Measurements from ENCODE around the gene TKTL1. TPM values are rescaled to one million over a fixed set of nuclear protein-coding genes. Genes with fewer than 3 reads are reported as not detected.

Gene TKTL1
- total RNA-seq, 1 donor from 2014 or later: not detected

GRCh38 chrX:154374313-154375155 is 78.9 kb downstream of the TKTL1 start, which contains the start of gene FLNA:
Gene FLNA (minus strand): TSS chrX:154374634. CDS start chrX:154371245, 3,389 bp downstream.
- peaks cover 23% of the 10 kb centered on the region for H3K4me1 Mint-ChIP-seq (ENCODE audit: low read depth)
- H3K4me3 Mint-ChIP-seq (ENCODE audit: unreplicated experiment): peak within 1 kb of the TSS; percentile 81
- no peaks in the 10 kb centered on the region for H3K27me3 Mint-ChIP-seq (ENCODE audit: low read depth)
- peaks cover 7% of the 10 kb centered on the region for H3K36me3 Mint-ChIP-seq (ENCODE audit: low read depth)
- peak within 1 kb of the TSS; percentile 82 for H3K27ac Mint-ChIP-seq (ENCODE audit: unreplicated experiment)
- no peaks in the 10 kb centered on the region for H3K9me3 Mint-ChIP-seq (ENCODE audit: low read depth)
- TF ChIP-seq, protein P1, sequence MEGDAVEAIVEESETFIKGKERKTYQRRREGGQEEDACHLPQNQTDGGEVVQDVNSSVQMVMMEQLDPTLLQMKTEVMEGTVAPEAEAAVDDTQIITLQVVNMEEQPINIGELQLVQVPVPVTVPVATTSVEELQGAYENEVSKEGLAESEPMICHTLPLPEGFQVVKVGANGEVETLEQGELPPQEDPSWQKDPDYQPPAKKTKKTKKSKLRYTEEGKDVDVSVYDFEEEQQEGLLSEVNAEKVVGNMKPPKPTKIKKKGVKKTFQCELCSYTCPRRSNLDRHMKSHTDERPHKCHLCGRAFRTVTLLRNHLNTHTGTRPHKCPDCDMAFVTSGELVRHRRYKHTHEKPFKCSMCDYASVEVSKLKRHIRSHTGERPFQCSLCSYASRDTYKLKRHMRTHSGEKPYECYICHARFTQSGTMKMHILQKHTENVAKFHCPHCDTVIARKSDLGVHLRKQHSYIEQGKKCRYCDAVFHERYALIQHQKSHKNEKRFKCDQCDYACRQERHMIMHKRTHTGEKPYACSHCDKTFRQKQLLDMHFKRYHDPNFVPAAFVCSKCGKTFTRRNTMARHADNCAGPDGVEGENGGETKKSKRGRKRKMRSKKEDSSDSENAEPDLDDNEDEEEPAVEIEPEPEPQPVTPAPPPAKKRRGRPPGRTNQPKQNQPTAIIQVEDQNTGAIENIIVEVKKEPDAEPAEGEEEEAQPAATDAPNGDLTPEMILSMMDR (IDR thresholded peaks at IDR 0.05): no peak
- DNase-seq (ENCODE audit: low spot score): no peak

- H3K4me3 Mint-ChIP-seq (ENCODE audit: unreplicated experiment): peak overlapping the region; percentile 62
- DNase-seq (ENCODE audit: low spot score): no peak
- TF ChIP-seq, protein P1 (IDR thresholded peaks at IDR 0.05): no peak
- no peaks in the 10 kb centered on the region for H3K27me3 Mint-ChIP-seq (ENCODE audit: low read depth)
- H3K4me1 Mint-ChIP-seq (ENCODE audit: low read depth): peaks cover 27% of the 10 kb centered on the region
- peaks cover 2% of the 10 kb centered on the region for H3K36me3 Mint-ChIP-seq (ENCODE audit: low read depth)
- peak overlapping the region; percentile 69 for H3K27ac Mint-ChIP-seq (ENCODE audit: unreplicated experiment)
- H3K9me3 Mint-ChIP-seq (ENCODE audit: low read depth): no peaks in the 10 kb centered on the region
Observed at GRCh38 chrX:154375156-154375504, 79.5 kb downstream of the TKTL1 start.

DNA sequence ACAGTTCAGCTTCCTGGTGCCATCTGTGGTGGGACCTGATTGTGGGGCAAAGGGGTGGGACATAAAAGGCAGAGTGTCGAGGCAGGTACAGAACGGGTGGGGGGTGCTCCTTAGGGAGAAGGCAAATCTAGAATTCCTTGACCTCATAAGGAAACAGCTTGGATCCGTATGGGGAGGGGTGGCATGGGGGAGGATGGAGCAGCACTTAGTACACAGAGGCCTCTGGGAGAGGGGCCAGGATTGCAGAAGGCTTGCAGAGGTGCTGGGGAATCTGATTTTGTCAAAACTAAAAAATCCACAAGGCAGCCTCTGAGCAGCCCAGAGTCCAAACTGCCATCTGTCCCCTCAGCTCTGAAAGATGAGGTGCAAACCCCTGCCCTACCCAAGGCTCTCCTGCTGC is 81.2 kb downstream of the TKTL1 start:
- peaks cover 2% of the 10 kb centered on the region for H3K36me3 Mint-ChIP-seq (ENCODE audit: low read depth)
- no peak overlapping the region for H3K4me3 Mint-ChIP-seq (ENCODE audit: unreplicated experiment)
- no peaks in the 10 kb centered on the region for H3K27me3 Mint-ChIP-seq (ENCODE audit: low read depth)
- peaks cover 36% of the 10 kb centered on the region for H3K4me1 Mint-ChIP-seq (ENCODE audit: low read depth)
- no peaks in the 10 kb centered on the region for H3K9me3 Mint-ChIP-seq (ENCODE audit: low read depth)
- DNase-seq (ENCODE audit: low spot score): no peak
- H3K27ac Mint-ChIP-seq (ENCODE audit: unreplicated experiment): peak overlapping the region; percentile 92
- TF ChIP-seq, protein P1 (IDR thresholded peaks at IDR 0.05): no peak

DNA sequence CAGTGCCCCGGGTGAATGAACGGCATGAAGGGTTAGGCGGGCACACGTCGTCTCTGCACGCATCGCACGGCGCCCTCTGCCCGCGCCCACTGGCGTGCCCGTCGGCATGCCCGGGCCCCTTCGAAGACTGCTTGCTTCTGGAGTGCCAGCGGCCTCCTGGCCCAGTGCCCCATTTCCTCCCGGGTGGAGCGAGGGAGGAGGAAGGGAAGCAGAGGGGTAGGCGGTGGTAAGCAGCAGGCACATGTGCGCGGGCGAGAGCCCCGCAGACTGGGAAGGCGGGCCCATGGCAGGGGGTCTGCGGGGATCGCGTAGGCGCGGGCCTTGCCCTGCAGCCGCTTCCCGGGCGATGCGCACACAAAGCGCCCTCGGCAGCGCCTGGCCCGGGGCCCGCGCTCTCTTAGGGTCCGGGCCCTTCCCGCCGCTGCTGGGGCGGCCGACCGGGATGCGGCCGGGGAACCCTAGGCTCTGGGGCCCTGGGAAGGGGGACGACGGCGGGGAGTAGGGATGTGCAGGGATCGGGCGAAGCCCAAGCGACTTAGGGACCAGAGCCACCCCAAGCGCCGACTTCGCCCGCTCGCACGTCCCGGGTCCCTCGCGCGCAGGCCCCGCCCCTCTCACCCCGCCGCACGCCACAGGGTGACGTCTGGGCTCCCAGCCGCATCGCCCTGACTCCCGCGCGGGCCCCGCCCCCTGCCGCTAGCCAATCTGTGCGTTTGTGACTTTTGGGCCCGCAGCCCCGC is 82.6 kb downstream of the TKTL1 start:
- Mint-ChIP-seq H3K27me3 (ENCODE audit: low read depth) (no peaks in the 10 kb centered on the region), H3K4me1 (ENCODE audit: low read depth) (peaks cover 38% of the 10 kb centered on the region), H3K36me3 (ENCODE audit: low read depth) (peaks cover 2% of the 10 kb centered on the region), H3K4me3 (ENCODE audit: unreplicated experiment) (peak overlapping the region; percentile 61), H3K27ac (ENCODE audit: unreplicated experiment) (peak overlapping the region; percentile 92), H3K9me3 (ENCODE audit: low read depth) (no peaks in the 10 kb centered on the region)
- no peak for DNase-seq (ENCODE audit: low spot score)
- TF ChIP-seq, protein P1 (IDR thresholded peaks at IDR 0.05): peak; percentile 31

DNA sequence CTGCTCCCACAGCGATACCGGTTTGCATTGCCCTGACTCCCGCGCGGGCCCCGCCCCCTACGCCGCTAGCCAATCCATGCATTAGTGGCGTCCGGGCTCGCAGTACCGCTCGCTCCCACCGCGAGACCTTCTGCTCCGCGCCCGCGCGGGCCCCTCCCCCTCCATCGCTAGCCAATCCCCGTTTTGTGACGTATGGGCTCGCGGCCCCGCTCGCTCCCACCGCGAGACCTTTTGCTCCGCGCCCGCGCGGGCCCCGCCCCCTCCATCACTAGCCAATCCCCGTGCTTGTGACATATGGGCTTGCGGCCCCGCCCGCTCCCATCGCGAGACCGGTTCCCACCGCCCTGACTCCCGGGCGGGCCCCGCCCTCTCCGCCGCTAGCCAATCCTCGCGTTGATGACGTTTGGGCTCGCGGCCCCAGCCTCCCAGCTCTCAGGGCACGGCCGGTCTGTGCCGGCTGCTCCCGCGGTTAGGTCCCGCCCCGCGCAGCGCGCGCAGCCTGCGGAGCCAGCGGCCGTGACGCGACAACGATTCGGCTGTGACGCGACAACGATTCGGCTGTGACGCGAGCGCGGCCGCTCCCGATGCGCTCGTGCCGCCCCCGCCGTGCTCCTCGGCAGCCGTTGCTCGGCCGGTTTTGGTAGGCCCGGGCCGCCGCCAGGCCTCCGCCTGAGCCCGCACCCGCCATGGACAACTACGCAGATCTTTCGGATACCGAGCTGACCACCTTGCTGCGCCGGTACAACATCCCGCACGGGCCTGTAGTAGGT is 83.4 kb downstream of the TKTL1 start, which contains the start of gene EMD:
Gene EMD (plus strand): TSS at position 497 of the 770 bp plus-strand sequence. CDS start 190 bp downstream, at position 687.
- H3K4me3 Mint-ChIP-seq (ENCODE audit: unreplicated experiment): peak within 1 kb of the TSS; percentile 81
- TF ChIP-seq, protein P1 (IDR thresholded peaks at IDR 0.05): no peak
- DNase-seq (ENCODE audit: low spot score): peak; percentile 99
- peaks cover 44% of the 10 kb centered on the region for H3K4me1 Mint-ChIP-seq (ENCODE audit: low read depth)
- H3K27ac Mint-ChIP-seq (ENCODE audit: unreplicated experiment): peak within 1 kb of the TSS; percentile 92
- no peaks in the 10 kb centered on the region for H3K9me3 Mint-ChIP-seq (ENCODE audit: low read depth)
- peaks cover 2% of the 10 kb centered on the region for H3K36me3 Mint-ChIP-seq (ENCODE audit: low read depth)
- H3K27me3 Mint-ChIP-seq (ENCODE audit: low read depth): no peaks in the 10 kb centered on the region
